Retinal pigment epithelial cell (primary cell): Measurements from ENCODE around the gene CEND1.

Experiments
- DNase-seq: peaks from one replicate; pipeline ENCODE4 v3.0.0-alpha.2; 2010; ENCODE audit warnings: low read depth
- H3K4me3 ChIP-seq: 2 replicates; pipeline ENCODE4 v1.5.1; 2011; ENCODE audit warnings: mild to moderate bottlenecking, low read length, control low read depth, moderate library complexity
- CTCF ChIP-seq: conservative IDR thresholded peaks from 2 replicates; pipeline ENCODE4 v1.5.1; 2011; ENCODE audit warnings: low read depth, low read length, control low read depth, inconsistent platforms

Gene CEND1

GRCh38 chr11:823441-824291, 33.8 kb upstream of the CEND1 start:
- H3K4me3 ChIP-seq = no peak overlapping the region
- no peak for DNase-seq
- TF ChIP-seq CTCF = no peak

- no peak for DNase-seq
- TF ChIP-seq CTCF = no peak
- H3K4me3 ChIP-seq = no peak overlapping the region
Observed at GRCh38 chr11:821512-822371, 31.9 kb upstream of the CEND1 start.

GRCh38 chr11:820655-821511, 31.0 kb upstream of the CEND1 start:
- TF ChIP-seq CTCF = no peak
- DNase-seq = no peak
- H3K4me3 ChIP-seq = peak overlapping the region; percentile 63

GRCh38 chr11:819943-820649, 30.2 kb upstream of the CEND1 start:
- peak overlapping the region; percentile 63 for H3K4me3 ChIP-seq
- TF ChIP-seq CTCF = no peak
- no peak for DNase-seq

- no peak for DNase-seq
- H3K4me3 ChIP-seq = peak overlapping the region; percentile 63
Observed at GRCh38 chr11:819129-819931, 29.4 kb upstream of the CEND1 start.

More at GRCh38 chr11:819129-819931, 29.4 kb upstream of the CEND1 start:
- TF ChIP-seq CTCF = peak; percentile 7
